NCI-H748 treated with DMSO at 0.1 percent for 48 hours (cell line): ENCODE results near the gene BACE1.

Experiments
- DNase-seq: peaks from one replicate; lab custom pipeline; 2025; lab: John Stamatoyannopoulos, UW

The BACE1 gene

GRCh38 chr11:117309310-117309709, 6.7 kb downstream of the BACE1 start:
- DNase-seq = no peak

- DNase-seq = no peak
These were observed 10.9 kb downstream of the BACE1 start for GRCh38 chr11:117305145-117305544.

GRCh38 chr11:117303646-117304315, 12.3 kb downstream of the BACE1 start:
- no peak for DNase-seq

- no peak for DNase-seq
These were observed 13.0 kb downstream of the BACE1 start for GRCh38 chr11:117303101-117303500.

- DNase-seq = no peak
These were observed 13.8 kb downstream of the BACE1 start for GRCh38 chr11:117302228-117302627.

- no peak for DNase-seq
These were observed 15.3 kb downstream of the BACE1 start for GRCh38 chr11:117300773-117301172.

GRCh38 chr11:117300283-117300663, 15.8 kb downstream of the BACE1 start:
- no peak for DNase-seq

GRCh38 chr11:117299351-117300282, 16.4 kb downstream of the BACE1 start:
- DNase-seq = no peak

- no peak for DNase-seq
These were observed 17.9 kb downstream of the BACE1 start for GRCh38 chr11:117298195-117298594.

- no peak for DNase-seq
These were observed 19.2 kb downstream of the BACE1 start for GRCh38 chr11:117296881-117297280.

GRCh38 chr11:117295438-117296137, 20.5 kb downstream of the BACE1 start:
- no peak for DNase-seq

- no peak for DNase-seq
These were observed 23.4 kb downstream of the BACE1 start for GRCh38 chr11:117292616-117293015.

- no peak for DNase-seq
These were observed 25.2 kb downstream of the BACE1 start, which contains the start of gene BACE1-AS for GRCh38 chr11:117290809-117291396. TSS of gene BACE1-AS (plus strand) at chr11:117291346.

- no peak for DNase-seq
These were observed 26.3 kb downstream of the BACE1 start for GRCh38 chr11:117289795-117290194.

- DNase-seq = no peak
These were observed 28.4 kb downstream of the BACE1 start for GRCh38 chr11:117287668-117288067.

GRCh38 chr11:117286588-117286987, 29.5 kb downstream of the BACE1 start:
- DNase-seq = no peak

- DNase-seq = no peak
These were observed 32.0 kb downstream of the BACE1 start for GRCh38 chr11:117284053-117284452.

- DNase-seq = no peak
These were observed 33.1 kb downstream of the BACE1 start for GRCh38 chr11:117282956-117283355.

GRCh38 chr11:117281869-117282268, 34.2 kb downstream of the BACE1 start:
- no peak for DNase-seq

- DNase-seq = no peak
These were observed 34.9 kb downstream of the BACE1 start for GRCh38 chr11:117281159-117281558.

GRCh38 chr11:117279711-117280376, 36.2 kb downstream of the BACE1 start:
- no peak for DNase-seq

GRCh38 chr11:117278347-117278746, 37.7 kb downstream of the BACE1 start:
- DNase-seq = no peak
